ENCODE results near the gene MCM9. TPM values are rescaled to one million over a fixed set of nuclear protein-coding genes. Genes with fewer than 3 reads are reported as not detected.
A peak's percentile ranks its signal among the peaks of the same experiment; 100 is the strongest.

The MCM9 gene
- total and polyA plus RNA-seq, 2 experiments from 2014 or later = 11.1 to 13.5 TPM

DNA sequence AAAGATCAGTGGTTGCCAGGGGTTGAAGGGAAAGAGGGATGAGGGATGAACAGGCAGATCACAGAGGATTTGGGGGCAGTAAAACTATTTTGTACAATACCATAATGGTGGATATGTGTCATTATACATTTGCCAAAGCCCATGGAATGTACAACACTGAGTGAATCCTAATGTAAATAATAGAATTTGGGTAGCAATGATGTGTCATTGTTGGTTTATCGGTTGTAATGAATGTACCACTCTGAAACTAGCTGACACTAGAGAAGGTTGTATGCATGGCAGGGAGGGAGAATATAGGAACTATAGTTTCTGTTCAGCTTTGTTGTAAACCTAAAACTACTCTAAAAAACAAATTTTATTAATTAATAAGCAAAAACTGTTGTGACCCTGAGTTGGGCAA, 58.8 kb downstream of the MCM9 start:
- Histone ChIP-seq H3K9me3 (ENCODE audit: low read depth) (no peaks in the 10 kb centered on the region), H3K4me3 (no peak overlapping the region), H4K20me1 (ENCODE audit: insufficient read depth, poor library complexity, severe bottlenecking) (no peaks in the 10 kb centered on the region), H2AFZ (no peak overlapping the region), H3K4me1 (ENCODE audit: insufficient read depth) (no peaks in the 10 kb centered on the region), H3K9me2 (replicated peaks; ENCODE audit: insufficient read depth) (no peaks in the 10 kb centered on the region), H3K27ac (no peak overlapping the region), H3K79me2 (peaks cover 59% of the 10 kb centered on the region), H3K36me3 (replicated peaks; ENCODE audit: insufficient read depth, low read depth) (no peaks in the 10 kb centered on the region), H3K4me2 (peak overlapping the region; percentile 40), H3K27me3 (no peaks in the 10 kb centered on the region)
- no peak for DNase-seq (ENCODE audit: low spot score)
- WGBS (ENCODE audit: low lambda C conversion rate, missing lambda C conversion rate) = 70% methylated on average over 1 of the region's 1 CpG
- TF ChIP-seq, protein P1, sequence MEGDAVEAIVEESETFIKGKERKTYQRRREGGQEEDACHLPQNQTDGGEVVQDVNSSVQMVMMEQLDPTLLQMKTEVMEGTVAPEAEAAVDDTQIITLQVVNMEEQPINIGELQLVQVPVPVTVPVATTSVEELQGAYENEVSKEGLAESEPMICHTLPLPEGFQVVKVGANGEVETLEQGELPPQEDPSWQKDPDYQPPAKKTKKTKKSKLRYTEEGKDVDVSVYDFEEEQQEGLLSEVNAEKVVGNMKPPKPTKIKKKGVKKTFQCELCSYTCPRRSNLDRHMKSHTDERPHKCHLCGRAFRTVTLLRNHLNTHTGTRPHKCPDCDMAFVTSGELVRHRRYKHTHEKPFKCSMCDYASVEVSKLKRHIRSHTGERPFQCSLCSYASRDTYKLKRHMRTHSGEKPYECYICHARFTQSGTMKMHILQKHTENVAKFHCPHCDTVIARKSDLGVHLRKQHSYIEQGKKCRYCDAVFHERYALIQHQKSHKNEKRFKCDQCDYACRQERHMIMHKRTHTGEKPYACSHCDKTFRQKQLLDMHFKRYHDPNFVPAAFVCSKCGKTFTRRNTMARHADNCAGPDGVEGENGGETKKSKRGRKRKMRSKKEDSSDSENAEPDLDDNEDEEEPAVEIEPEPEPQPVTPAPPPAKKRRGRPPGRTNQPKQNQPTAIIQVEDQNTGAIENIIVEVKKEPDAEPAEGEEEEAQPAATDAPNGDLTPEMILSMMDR (IDR thresholded peaks at IDR 0.05; ENCODE audit: poor library complexity) = no peak
- TF ChIP-seq EZH2 (IDR thresholded peaks at IDR 0.05; ENCODE audit: borderline replicate concordance) (no peak), EZH2phosphoT487 (IDR thresholded peaks at IDR 0.05; ENCODE audit: low read depth, severe bottlenecking, unreplicated experiment) (no peak)

DNA sequence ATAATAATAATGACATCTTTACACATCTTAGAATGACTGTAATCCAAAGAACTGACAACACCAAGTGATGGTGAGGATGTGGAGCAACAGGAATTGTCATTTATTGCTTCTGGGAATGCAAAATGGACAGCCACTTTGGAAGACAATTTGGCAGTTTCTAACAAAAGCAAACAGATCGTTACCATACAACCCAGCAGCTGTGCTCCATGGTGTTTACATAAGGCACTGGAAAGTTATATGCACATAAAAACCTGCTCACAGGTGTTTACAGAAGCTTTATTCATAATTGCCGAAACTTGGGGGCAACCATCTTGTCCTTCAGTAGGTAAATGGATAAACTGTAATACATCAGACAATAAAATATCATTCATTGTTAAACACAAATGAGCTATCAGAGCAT, 59.3 kb downstream of the MCM9 start:
- Histone ChIP-seq H3K4me1 (ENCODE audit: insufficient read depth) (no peaks in the 10 kb centered on the region), H3K9me3 (ENCODE audit: low read depth) (no peaks in the 10 kb centered on the region), H3K9me2 (replicated peaks; ENCODE audit: insufficient read depth) (no peaks in the 10 kb centered on the region), H4K20me1 (ENCODE audit: insufficient read depth, poor library complexity, severe bottlenecking) (no peaks in the 10 kb centered on the region), H3K27me3 (no peaks in the 10 kb centered on the region), H3K27ac (no peak overlapping the region), H3K4me2 (no peak overlapping the region), H2AFZ (no peak overlapping the region), H3K79me2 (peaks cover 60% of the 10 kb centered on the region), H3K36me3 (replicated peaks; ENCODE audit: insufficient read depth, low read depth) (no peaks in the 10 kb centered on the region), H3K4me3 (no peak overlapping the region)
- WGBS (ENCODE audit: low lambda C conversion rate, missing lambda C conversion rate) = 61% methylated on average over 2 of the region's 2 CpGs
- no peak for TF ChIP-seq EZH2phosphoT487 (IDR thresholded peaks at IDR 0.05; ENCODE audit: low read depth, severe bottlenecking, unreplicated experiment)
- TF ChIP-seq, protein P1 (IDR thresholded peaks at IDR 0.05; ENCODE audit: poor library complexity) = no peak
- no peak for TF ChIP-seq EZH2 (IDR thresholded peaks at IDR 0.05; ENCODE audit: borderline replicate concordance)
- no peak for DNase-seq (ENCODE audit: low spot score)

DNA sequence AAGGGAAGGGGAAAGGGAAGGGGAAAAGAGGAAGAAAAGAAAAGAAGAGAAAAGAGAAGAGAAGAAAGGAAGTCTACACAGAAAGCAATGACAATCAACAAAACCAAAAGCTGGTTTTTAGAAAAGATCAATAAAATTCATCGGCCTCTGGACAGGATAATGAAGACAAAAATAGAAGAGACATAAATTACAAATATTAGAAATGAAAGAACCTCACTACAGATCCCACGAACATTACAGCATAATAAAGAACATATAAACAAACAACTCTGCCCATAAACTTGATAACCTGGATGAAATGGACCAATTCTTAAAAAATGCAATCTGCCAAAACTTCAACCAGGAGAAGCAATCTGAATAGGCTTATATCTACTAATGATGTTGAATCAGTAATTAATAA, 61.7 kb downstream of the MCM9 start:
- Histone ChIP-seq H3K79me2 (peaks cover 56% of the 10 kb centered on the region), H3K4me3 (no peak overlapping the region), H3K4me1 (ENCODE audit: insufficient read depth) (no peaks in the 10 kb centered on the region), H3K36me3 (replicated peaks; ENCODE audit: insufficient read depth, low read depth) (no peaks in the 10 kb centered on the region), H2AFZ (no peak overlapping the region), H4K20me1 (ENCODE audit: insufficient read depth, poor library complexity, severe bottlenecking) (no peaks in the 10 kb centered on the region), H3K9me2 (replicated peaks; ENCODE audit: insufficient read depth) (no peaks in the 10 kb centered on the region), H3K9me3 (ENCODE audit: low read depth) (no peaks in the 10 kb centered on the region), H3K27ac (no peak overlapping the region), H3K27me3 (no peaks in the 10 kb centered on the region), H3K4me2 (no peak overlapping the region)
- TF ChIP-seq, protein P1 (IDR thresholded peaks at IDR 0.05; ENCODE audit: poor library complexity) = no peak
- no peak for TF ChIP-seq EZH2 (IDR thresholded peaks at IDR 0.05; ENCODE audit: borderline replicate concordance)
- TF ChIP-seq EZH2phosphoT487 (IDR thresholded peaks at IDR 0.05; ENCODE audit: low read depth, severe bottlenecking, unreplicated experiment) = no peak
- WGBS (ENCODE audit: low lambda C conversion rate, missing lambda C conversion rate) = 85% methylated on average over 2 of the region's 2 CpGs
- no peak for DNase-seq (ENCODE audit: low spot score)

DNA sequence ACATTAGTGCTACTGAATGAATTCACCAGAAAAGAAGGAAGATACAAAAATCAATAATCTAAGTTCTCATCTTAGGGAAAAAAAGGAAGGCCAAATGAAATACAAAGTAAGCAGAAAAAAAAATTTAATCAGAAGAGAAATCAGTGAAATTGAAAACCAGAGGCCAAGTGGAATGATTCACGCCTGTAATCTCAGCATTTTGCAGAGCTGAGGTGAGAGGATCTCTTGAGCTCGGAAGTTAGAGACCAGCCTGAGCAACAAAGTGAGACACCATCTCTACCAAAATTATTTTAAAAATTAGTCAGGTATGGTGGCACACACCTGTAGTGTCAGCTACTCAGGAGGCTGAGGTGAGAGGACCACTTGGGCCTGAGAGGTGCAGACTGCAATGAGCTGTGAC, 62.2 kb downstream of the MCM9 start:
- Histone ChIP-seq H3K4me3 (no peak overlapping the region), H3K27me3 (no peaks in the 10 kb centered on the region), H3K9me2 (replicated peaks; ENCODE audit: insufficient read depth) (no peaks in the 10 kb centered on the region), H3K4me2 (no peak overlapping the region), H3K9me3 (ENCODE audit: low read depth) (no peaks in the 10 kb centered on the region), H4K20me1 (ENCODE audit: insufficient read depth, poor library complexity, severe bottlenecking) (no peaks in the 10 kb centered on the region), H3K79me2 (peaks cover 51% of the 10 kb centered on the region), H3K4me1 (ENCODE audit: insufficient read depth) (no peaks in the 10 kb centered on the region), H2AFZ (no peak overlapping the region), H3K27ac (no peak overlapping the region), H3K36me3 (replicated peaks; ENCODE audit: insufficient read depth, low read depth) (no peaks in the 10 kb centered on the region)
- DNase-seq (ENCODE audit: low spot score) = no peak
- TF ChIP-seq, protein P1 (IDR thresholded peaks at IDR 0.05; ENCODE audit: poor library complexity) = no peak
- 89% methylated on average over 2 of the region's 2 CpGs for WGBS (ENCODE audit: low lambda C conversion rate, missing lambda C conversion rate)
